Measurements from ENCODE around the gene VRTN. TPM values are rescaled to one million over a fixed set of nuclear protein-coding genes. Genes with fewer than 3 reads are reported as not detected.

VRTN gene
- total RNA-seq, 1 experiment from 2014 or later: 104 TPM

DNA sequence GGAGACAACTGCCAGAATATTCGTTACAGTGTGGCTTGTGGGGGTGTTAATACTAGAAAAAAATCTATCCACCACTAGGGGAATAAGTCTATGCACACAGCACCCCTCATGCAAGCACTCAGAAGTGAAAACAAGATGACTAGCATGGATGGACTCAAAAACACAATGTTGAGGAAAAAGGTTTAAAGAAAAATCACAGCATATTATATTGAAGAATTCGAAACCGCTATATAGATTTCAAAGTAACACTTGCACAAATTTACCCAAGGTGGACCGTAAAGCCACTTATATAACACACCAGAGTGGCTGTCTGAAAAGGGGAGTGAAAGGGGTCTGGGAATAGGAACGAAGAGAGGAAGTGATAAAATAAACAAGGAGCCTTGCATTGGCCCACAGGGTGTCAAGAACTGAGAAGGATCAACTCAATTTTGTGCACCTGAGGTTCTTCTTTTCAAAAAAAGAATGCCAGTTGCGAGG, 46.1 kb upstream of the VRTN start:
- Histone ChIP-seq H2BK20ac (ENCODE audit: low read depth, low read length, poor library complexity, severe bottlenecking) (no peak overlapping the region), H3K27ac (ENCODE audit: insufficient read length, low read depth, low read length) (no peak overlapping the region), H3K18ac (ENCODE audit: insufficient read length, low read depth, low read length) (no peak overlapping the region), H3K9ac (ENCODE audit: extremely low read depth, insufficient read length, low read length) (peak overlapping the region; percentile 86), H3K79me2 (ENCODE audit: insufficient read depth, low read length) (peaks cover 13% of the 10 kb centered on the region; the same call in 1 of the 2 replicates), H3K27me3 (ENCODE audit: insufficient read depth, low read length) (no peaks in the 10 kb centered on the region; the same call in 1 of the 2 replicates), H2BK15ac (ENCODE audit: low read depth, low read length) (no peak overlapping the region), H3K79me1 (ENCODE audit: insufficient read depth, low read depth, low read length, poor library complexity, severe bottlenecking) (no peaks in the 10 kb centered on the region), H3K23me2 (ENCODE audit: insufficient read length, low read depth, low read length, poor library complexity, severe bottlenecking) (peaks cover 6% of the 10 kb centered on the region), H2BK12ac (ENCODE audit: insufficient read length, low read depth, low read length) (no peak overlapping the region), H2BK5ac (ENCODE audit: insufficient read length, low read length) (no peak overlapping the region), H2AK5ac (ENCODE audit: insufficient read length, low read length) (no peak overlapping the region), H3K56ac (ENCODE audit: insufficient read length, low read depth, low read length) (no peak overlapping the region), H3T11ph (ENCODE audit: low read length) (no peak overlapping the region), H3K14ac (ENCODE audit: insufficient read depth, low read length) (no peak overlapping the region), H3K4ac (ENCODE audit: low read depth, low read length) (no peak overlapping the region), H3K4me1 (ENCODE audit: insufficient read depth, low read length) (no peaks in the 10 kb centered on the region), H2BK120ac (ENCODE audit: low read depth, low read length, poor library complexity, severe bottlenecking) (no peak overlapping the region), H3K4me2 (ENCODE audit: insufficient read depth, insufficient read length, low read length) (peak overlapping the region; percentile 80), H3K9me3 (ENCODE audit: control insufficient read depth, low read depth, low read length) (no peaks in the 10 kb centered on the region), H4K91ac (ENCODE audit: insufficient read length, low read depth, low read length) (no peak overlapping the region), H4K5ac (ENCODE audit: insufficient read length, low read depth, low read length) (no peak overlapping the region), H4K8ac (replicated peaks; ENCODE audit: insufficient read length, low read depth, low read length) (no peak overlapping the region), H4K20me1 (ENCODE audit: control insufficient read depth, insufficient read depth, insufficient read length) (no peaks in the 10 kb centered on the region), H3K23ac (ENCODE audit: insufficient read length, low read depth, low read length) (no peak overlapping the region), H2AFZ (ENCODE audit: low read length) (no peak overlapping the region)
- no CpG with 5 or more reads among the region's 6 CpGs for WGBS (ENCODE audit: extremely low coverage, insufficient read length, low lambda C conversion rate)
- TF ChIP-seq, protein P1, sequence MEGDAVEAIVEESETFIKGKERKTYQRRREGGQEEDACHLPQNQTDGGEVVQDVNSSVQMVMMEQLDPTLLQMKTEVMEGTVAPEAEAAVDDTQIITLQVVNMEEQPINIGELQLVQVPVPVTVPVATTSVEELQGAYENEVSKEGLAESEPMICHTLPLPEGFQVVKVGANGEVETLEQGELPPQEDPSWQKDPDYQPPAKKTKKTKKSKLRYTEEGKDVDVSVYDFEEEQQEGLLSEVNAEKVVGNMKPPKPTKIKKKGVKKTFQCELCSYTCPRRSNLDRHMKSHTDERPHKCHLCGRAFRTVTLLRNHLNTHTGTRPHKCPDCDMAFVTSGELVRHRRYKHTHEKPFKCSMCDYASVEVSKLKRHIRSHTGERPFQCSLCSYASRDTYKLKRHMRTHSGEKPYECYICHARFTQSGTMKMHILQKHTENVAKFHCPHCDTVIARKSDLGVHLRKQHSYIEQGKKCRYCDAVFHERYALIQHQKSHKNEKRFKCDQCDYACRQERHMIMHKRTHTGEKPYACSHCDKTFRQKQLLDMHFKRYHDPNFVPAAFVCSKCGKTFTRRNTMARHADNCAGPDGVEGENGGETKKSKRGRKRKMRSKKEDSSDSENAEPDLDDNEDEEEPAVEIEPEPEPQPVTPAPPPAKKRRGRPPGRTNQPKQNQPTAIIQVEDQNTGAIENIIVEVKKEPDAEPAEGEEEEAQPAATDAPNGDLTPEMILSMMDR (conservative IDR thresholded peaks at IDR 0.05): peak; percentile 60; the same call in 2 of the 3 replicates
- no peak for DNase-seq
- H3K4me1 Mint-ChIP-seq: peaks cover 16 to 17% of the 10 kb centered on the region in 2 experiments
- H3K4me3 Mint-ChIP-seq: peak overlapping the region; percentile 89 to 95
- no peaks in the 10 kb centered on the region; the same call in 1 of the 2 replicates for H3K27me3 Mint-ChIP-seq (ENCODE audit: low read depth)
- peaks cover 18 to 34% (median 33%) of the 10 kb centered on the region in 3 experiments for H3K36me3 Mint-ChIP-seq (ENCODE audit: insufficient read depth in 1 of 3, low read depth in 3 of 3)
- peak overlapping the region; percentile 93 to 97 (median 95) for H3K27ac Mint-ChIP-seq
- H3K9me3 Mint-ChIP-seq: no peaks in the 10 kb centered on the region; a peak in 1 of 5 replicates
